ENCODE measurements around the gene SPAG5. TPM values are rescaled to one million over a fixed set of nuclear protein-coding genes. Genes with fewer than 3 reads are reported as not detected.

SPAG5 gene
- total and polyA plus RNA-seq, 3 experiments from 2014 or later = 3.5 to 79.7 (median 77.8) TPM

GRCh38 chr17:28599311-28600184 is 723 bp upstream of the SPAG5 start:
- Mint-ChIP-seq H3K36me3 (peaks cover 0 to 5% (median 0%) of the 10 kb centered on the region in 3 donors), H3K4me1 (peaks cover 19 to 25% (median 24%) of the 10 kb centered on the region in 3 donors), H3K9me3 (no peaks in the 10 kb centered on the region), H3K4me3 (peak overlapping the region; percentile 89 to 99 (median 93)), H3K27ac (peak overlapping the region; percentile 95 to 100 (median 99)), H3K27me3 (no peaks in the 10 kb centered on the region)
- ChIA-PET CTCF (interaction anchor here (1.3 to 2.4 kb wide), 2 partner anchors 13 to 29 kb away, joined by 9 to 10 read pairs; partner anchors contain the start of gene PIGS), POLR2A (interaction anchor here (0.7 to 3.4 kb wide), 13 partner anchors 14 to 264 kb away, joined by 3 to 39 read pairs (median 4); partner anchors contain the start of genes ALDOC, BLTP2, IFT20 and PIGS)
- Histone ChIP-seq H3K4me1 (ENCODE audit: insufficient read depth, low read length) (peaks cover 5% of the 10 kb centered on the region), H3K27ac (ENCODE audit: low read depth, low read length) (peak overlapping the region; percentile 99), H3K27me3 (ENCODE audit: insufficient read depth, low read length, poor library complexity, severe bottlenecking) (no peaks in the 10 kb centered on the region), H3K36me3 (ENCODE audit: insufficient read depth, low read length) (no peaks in the 10 kb centered on the region), H3K4me3 (ENCODE audit: low read length) (peak overlapping the region; percentile 86), H3K9me3 (ENCODE audit: low read length) (no peaks in the 10 kb centered on the region)
- DNase-seq = peak; percentile 35 to 82 (median 58)

- Histone ChIP-seq H3K27ac (ENCODE audit: low read depth, low read length) (peak overlapping the region; percentile 99), H3K4me3 (ENCODE audit: low read length) (peak overlapping the region; percentile 86), H3K9me3 (ENCODE audit: low read length) (no peaks in the 10 kb centered on the region), H3K36me3 (ENCODE audit: insufficient read depth, low read length) (no peaks in the 10 kb centered on the region), H3K4me1 (ENCODE audit: insufficient read depth, low read length) (peaks cover 5% of the 10 kb centered on the region), H3K27me3 (ENCODE audit: insufficient read depth, low read length, poor library complexity, severe bottlenecking) (no peaks in the 10 kb centered on the region)
- Mint-ChIP-seq H3K36me3 (peaks cover 0 to 5% (median 0%) of the 10 kb centered on the region in 3 donors), H3K4me1 (peaks cover 19 to 25% (median 24%) of the 10 kb centered on the region in 3 donors), H3K4me3 (peak overlapping the region; percentile 89 to 99 (median 93)), H3K27ac (peak overlapping the region; percentile 95 to 100 (median 98)), H3K9me3 (no peaks in the 10 kb centered on the region), H3K27me3 (no peaks in the 10 kb centered on the region)
- ChIA-PET POLR2A (interaction anchor here (1.6 to 3.4 kb wide), 2 partner anchors 22 to 26 kb away, joined by 10 to 39 read pairs; partner anchors contain the start of genes ALDOC and PIGS), CTCF (interaction anchor here (2.4 kb wide), 1 partner anchor 28 kb away, joined by 10 read pairs; the partner anchor contains the start of gene PIGS)
- DNase-seq = no peak
Measured at GRCh38 chr17:28598389-28598788, 436 bp downstream of the SPAG5 start.

- no peaks in the 10 kb centered on the region for H3K27me3 Mint-ChIP-seq
- H3K27ac ChIP-seq (ENCODE audit: low read depth, low read length) = peak overlapping the region; percentile 99
Measured at GRCh38 chr17:28597606-28598383, 1.0 kb downstream of the SPAG5 start.

GRCh38 chr17:28592260-28592659 is 6.6 kb downstream of the SPAG5 start:
- Mint-ChIP-seq H3K4me3 (no peak overlapping the region), H3K9me3 (no peaks in the 10 kb centered on the region), H3K27me3 (no peaks in the 10 kb centered on the region), H3K4me1 (peaks cover 0 to 4% (median under 1%) of the 10 kb centered on the region in 3 donors), H3K27ac (peak overlapping the region in 1 of 8 donors; percentile 47), H3K36me3 (peaks cover 0 to 18% (median 2%) of the 10 kb centered on the region in 3 donors)
- CTCF ChIA-PET = no interaction called here
- Histone ChIP-seq H3K27ac (ENCODE audit: low read depth, low read length) (no peak overlapping the region), H3K4me3 (ENCODE audit: low read length) (no peak overlapping the region), H3K4me1 (ENCODE audit: insufficient read depth, low read length) (no peaks in the 10 kb centered on the region), H3K36me3 (ENCODE audit: insufficient read depth, low read length) (no peaks in the 10 kb centered on the region), H3K27me3 (ENCODE audit: insufficient read depth, low read length, poor library complexity, severe bottlenecking) (no peaks in the 10 kb centered on the region), H3K9me3 (ENCODE audit: low read length) (no peaks in the 10 kb centered on the region)
- no peak for DNase-seq
- POLR2A ChIA-PET = no interaction called here

More at GRCh38 chr17:28597606-28598383, 1.0 kb downstream of the SPAG5 start:
- no peak for DNase-seq
- peaks cover 0 to 5% (median 0%) of the 10 kb centered on the region in 3 donors for H3K36me3 Mint-ChIP-seq
- H3K9me3 Mint-ChIP-seq = no peaks in the 10 kb centered on the region
- H3K4me3 ChIP-seq (ENCODE audit: low read length) = peak overlapping the region; percentile 86
- ChIA-PET CTCF (interaction anchor here (1.4 to 2.4 kb wide), 2 partner anchors 27 to 29 kb away, joined by 3 to 10 read pairs; partner anchors contain the start of gene PIGS), POLR2A (interaction anchor here (1.6 kb wide), 1 partner anchor 21 kb away, joined by 10 read pairs; the partner anchor contains the start of gene ALDOC)
- H3K4me1 ChIP-seq (ENCODE audit: insufficient read depth, low read length) = peaks cover 5% of the 10 kb centered on the region
- H3K9me3 ChIP-seq (ENCODE audit: low read length) = no peaks in the 10 kb centered on the region
- H3K27ac Mint-ChIP-seq = peak overlapping the region; percentile 95 to 100 (median 98)
- H3K36me3 ChIP-seq (ENCODE audit: insufficient read depth, low read length) = no peaks in the 10 kb centered on the region
- no peaks in the 10 kb centered on the region for H3K27me3 ChIP-seq (ENCODE audit: insufficient read depth, low read length, poor library complexity, severe bottlenecking)
- H3K4me1 Mint-ChIP-seq = peaks cover 19 to 25% (median 24%) of the 10 kb centered on the region in 3 donors
- H3K4me3 Mint-ChIP-seq = peak overlapping the region; percentile 89 to 99 (median 93)

- H3K4me3 Mint-ChIP-seq = no peak overlapping the region
- no peak overlapping the region for H3K27ac Mint-ChIP-seq
- peaks cover 0 to 4% (median 0%) of the 10 kb centered on the region in 3 donors for H3K4me1 Mint-ChIP-seq
- H3K27ac ChIP-seq (ENCODE audit: low read depth, low read length) = no peak overlapping the region
- no peaks in the 10 kb centered on the region for H3K27me3 ChIP-seq (ENCODE audit: insufficient read depth, low read length, poor library complexity, severe bottlenecking)
- POLR2A ChIA-PET = no interaction called here
- peaks cover 16% of the 10 kb centered on the region for H3K36me3 ChIP-seq (ENCODE audit: insufficient read depth, low read length)
- H3K9me3 Mint-ChIP-seq = no peaks in the 10 kb centered on the region
- no peaks in the 10 kb centered on the region for H3K27me3 Mint-ChIP-seq
- CTCF ChIA-PET = no interaction called here
- no peak for DNase-seq
- no peak overlapping the region for H3K4me3 ChIP-seq (ENCODE audit: low read length)
- no peaks in the 10 kb centered on the region for H3K9me3 ChIP-seq (ENCODE audit: low read length)
- no peaks in the 10 kb centered on the region for H3K4me1 ChIP-seq (ENCODE audit: insufficient read depth, low read length)
- H3K36me3 Mint-ChIP-seq = peaks cover 2 to 19% (median 5%) of the 10 kb centered on the region in 3 donors
Measured at GRCh38 chr17:28585851-28586250, 13.0 kb downstream of the SPAG5 start.

- Mint-ChIP-seq H3K4me1 (peaks cover 0 to 4% (median 0%) of the 10 kb centered on the region in 3 donors), H3K27me3 (no peaks in the 10 kb centered on the region), H3K9me3 (no peaks in the 10 kb centered on the region), H3K27ac (no peak overlapping the region), H3K36me3 (peaks cover 2 to 17% (median 5%) of the 10 kb centered on the region in 3 donors), H3K4me3 (no peak overlapping the region)
- H3K4me3 ChIP-seq (ENCODE audit: low read length) = no peak overlapping the region
- peaks cover 16% of the 10 kb centered on the region for H3K36me3 ChIP-seq (ENCODE audit: insufficient read depth, low read length)
- H3K9me3 ChIP-seq (ENCODE audit: low read length) = no peaks in the 10 kb centered on the region
- H3K27ac ChIP-seq (ENCODE audit: low read depth, low read length) = no peak overlapping the region
- POLR2A ChIA-PET = no interaction called here
- no peak for DNase-seq
- no peaks in the 10 kb centered on the region for H3K4me1 ChIP-seq (ENCODE audit: insufficient read depth, low read length)
- H3K27me3 ChIP-seq (ENCODE audit: insufficient read depth, low read length, poor library complexity, severe bottlenecking) = no peaks in the 10 kb centered on the region
- CTCF ChIA-PET = no interaction called here
Measured at GRCh38 chr17:28584434-28584833, 14.4 kb downstream of the SPAG5 start.

GRCh38 chr17:28582513-28582912 is 16.3 kb downstream of the SPAG5 start:
- DNase-seq = no peak
- CTCF ChIA-PET = no interaction called here
- Mint-ChIP-seq H3K9me3 (no peaks in the 10 kb centered on the region), H3K4me3 (no peak overlapping the region), H3K27me3 (no peaks in the 10 kb centered on the region), H3K36me3 (peaks cover 2 to 14% (median 5%) of the 10 kb centered on the region in 3 donors), H3K4me1 (no peaks in the 10 kb centered on the region), H3K27ac (no peak overlapping the region)
- Histone ChIP-seq H3K36me3 (ENCODE audit: insufficient read depth, low read length) (peaks cover 16% of the 10 kb centered on the region), H3K27ac (ENCODE audit: low read depth, low read length) (no peak overlapping the region), H3K4me3 (ENCODE audit: low read length) (no peak overlapping the region), H3K4me1 (ENCODE audit: insufficient read depth, low read length) (peaks cover under 1% of the 10 kb centered on the region), H3K9me3 (ENCODE audit: low read length) (no peaks in the 10 kb centered on the region), H3K27me3 (ENCODE audit: insufficient read depth, low read length, poor library complexity, severe bottlenecking) (no peaks in the 10 kb centered on the region)
- POLR2A ChIA-PET = no interaction called here

Data from CD8-positive, alpha-beta memory T cell (primary cell).